Activated CD4-positive, alpha-beta T cell treated with anti-CD3 and anti-CD28 coated beads, Interleukin-2, amount 10 ng/mL, durations not matched to agents 24 days and 14 days (primary cell): ENCODE data around the gene PERM1. TPM values are rescaled to one million over a fixed set of nuclear protein-coding genes. Genes with fewer than 3 reads are reported as not detected.
A peak's percentile ranks its signal among the peaks of the same experiment; 100 is the strongest.
"Not testable (repeated sequence)": the region's sequence is repeated elsewhere in the genome, so short reads cannot be mapped to it uniquely, and the experiment has no call there.

Source experiments
- DNase-seq: peaks from one replicate; pipeline ENCODE4 v3.0.0; 2022
- H3K27ac Mint-ChIP-seq: one replicate; pipeline ENCODE4 v1.8.0; 2022; ENCODE audit warnings: mild to moderate bottlenecking, mixed read lengths
- H3K27me3 Mint-ChIP-seq: one replicate; pipeline ENCODE4 v1.8.0; 2022; ENCODE audit warnings: mixed read lengths
- H3K36me3 Mint-ChIP-seq: one replicate; pipeline ENCODE4 v1.8.0; 2022; ENCODE audit warnings: low read depth, mild to moderate bottlenecking, mixed read lengths
- H3K4me1 Mint-ChIP-seq: one replicate; pipeline ENCODE4 v1.8.0; 2021; ENCODE audit warnings: mixed read lengths
- H3K4me3 Mint-ChIP-seq: one replicate; pipeline ENCODE4 v1.8.0; 2022; ENCODE audit warnings: mild to moderate bottlenecking, moderate library complexity, mixed read lengths
- H3K9me3 Mint-ChIP-seq: one replicate; pipeline ENCODE4 v1.8.0; 2021; ENCODE audit warnings: mixed read lengths
- intact Hi-C: fragments of 100-400 bp; cut with micrococcal nuclease; formaldehyde crosslinking; loops from one replicate; pipeline ENCODE4 v1.15.1; 2023
- total RNA-seq: library from RNA; stranded (reverse); gene quantifications from 2 replicates; pipeline ENCODE4 v1.2.3, GENCODE V29; 2022

Gene PERM1
- total RNA-seq, result not detected in 2 replicates

- H3K4me1 Mint-ChIP-seq, result peaks cover 2% of the 10 kb centered on the region
- intact Hi-C loops, result no loop called here
- H3K27me3 Mint-ChIP-seq, result peaks cover 16% of the 10 kb centered on the region
- no peak within 1 kb of the TSS for H3K4me3 Mint-ChIP-seq
- H3K27ac Mint-ChIP-seq, result no peak within 1 kb of the TSS
- no peaks in the 10 kb centered on the region for H3K9me3 Mint-ChIP-seq
- no peaks in the 10 kb centered on the region for H3K36me3 Mint-ChIP-seq
- DNase-seq, result no peak
Observed at GRCh38 chr1:981955-982558, at the start of gene PERM1. Gene PERM1 (minus strand): TSS chr1:982093. CDS start chr1:981029, 1,064 bp downstream.

- intact Hi-C loops, result loop anchor here (5.0 to 10.0 kb wide), 2 partner anchors 174 to 261 kb away; partner anchors contain the start of gene TNFRSF18
Observed at GRCh38 chr1:1030867-1031658, 49.2 kb upstream of the PERM1 start.

GRCh38 chr1:1027791-1028190, 45.9 kb upstream of the PERM1 start:
- no peak for DNase-seq
- no peaks in the 10 kb centered on the region for H3K36me3 Mint-ChIP-seq
- intact Hi-C loops, result no loop called here
- H3K4me3 Mint-ChIP-seq, result no peak overlapping the region
- peaks cover 5% of the 10 kb centered on the region for H3K27me3 Mint-ChIP-seq
- H3K4me1 Mint-ChIP-seq, result peaks cover 8% of the 10 kb centered on the region
- H3K27ac Mint-ChIP-seq, result no peak overlapping the region
- no peaks in the 10 kb centered on the region for H3K9me3 Mint-ChIP-seq

More at GRCh38 chr1:1030867-1031658, 49.2 kb upstream of the PERM1 start:
- not testable (repeated sequence) for H3K27me3 Mint-ChIP-seq, H3K4me1 Mint-ChIP-seq, DNase-seq, H3K4me3 Mint-ChIP-seq, H3K36me3 Mint-ChIP-seq, H3K27ac Mint-ChIP-seq, H3K9me3 Mint-ChIP-seq

GRCh38 chr1:1026599-1027413, 44.9 kb upstream of the PERM1 start:
- intact Hi-C loops, result no loop called here
- Mint-ChIP-seq H3K4me1 (peaks cover 7% of the 10 kb centered on the region), H3K27me3 (peaks cover 7% of the 10 kb centered on the region)

GRCh38 chr1:1025730-1026129, 43.8 kb upstream of the PERM1 start:
- Mint-ChIP-seq H3K27me3 (peaks cover 7% of the 10 kb centered on the region), H3K4me1 (peaks cover 7% of the 10 kb centered on the region), H3K36me3 (no peaks in the 10 kb centered on the region), H3K27ac (no peak overlapping the region), H3K9me3 (no peaks in the 10 kb centered on the region), H3K4me3 (no peak overlapping the region)
- no peak for DNase-seq
- intact Hi-C loops, result no loop called here

More at GRCh38 chr1:1026599-1027413, 44.9 kb upstream of the PERM1 start:
- Mint-ChIP-seq H3K27ac (no peak overlapping the region), H3K9me3 (no peaks in the 10 kb centered on the region), H3K36me3 (no peaks in the 10 kb centered on the region), H3K4me3 (no peak overlapping the region)
- DNase-seq, result no peak

- H3K9me3 Mint-ChIP-seq, result no peaks in the 10 kb centered on the region
- no peak overlapping the region for H3K27ac Mint-ChIP-seq
- peaks cover 7% of the 10 kb centered on the region for H3K4me1 Mint-ChIP-seq
- no peak for DNase-seq
- intact Hi-C loops, result no loop called here
- H3K4me3 Mint-ChIP-seq, result no peak overlapping the region
- H3K36me3 Mint-ChIP-seq, result no peaks in the 10 kb centered on the region
- H3K27me3 Mint-ChIP-seq, result peaks cover 7% of the 10 kb centered on the region
Observed at GRCh38 chr1:1024771-1025699, 43.1 kb upstream of the PERM1 start.

GRCh38 chr1:1024149-1024770, 42.4 kb upstream of the PERM1 start:
- intact Hi-C loops, result no loop called here
- no peaks in the 10 kb centered on the region for H3K9me3 Mint-ChIP-seq
- DNase-seq, result no peak
- H3K27ac Mint-ChIP-seq, result no peak overlapping the region
- peaks cover 7% of the 10 kb centered on the region for H3K27me3 Mint-ChIP-seq
- H3K36me3 Mint-ChIP-seq, result no peaks in the 10 kb centered on the region
- peaks cover 7% of the 10 kb centered on the region for H3K4me1 Mint-ChIP-seq
- H3K4me3 Mint-ChIP-seq, result no peak overlapping the region

GRCh38 chr1:1023700-1024099, 41.8 kb upstream of the PERM1 start:
- intact Hi-C loops, result no loop called here
- Mint-ChIP-seq H3K36me3 (no peaks in the 10 kb centered on the region), H3K4me3 (no peak overlapping the region), H3K27me3 (peaks cover 7% of the 10 kb centered on the region), H3K27ac (no peak overlapping the region), H3K9me3 (no peaks in the 10 kb centered on the region), H3K4me1 (peaks cover 10% of the 10 kb centered on the region)
- no peak for DNase-seq

- intact Hi-C loops, result no loop called here
- peaks cover 7% of the 10 kb centered on the region for H3K27me3 Mint-ChIP-seq
- no peak overlapping the region for H3K4me3 Mint-ChIP-seq
- H3K27ac Mint-ChIP-seq, result no peak overlapping the region
- no peaks in the 10 kb centered on the region for H3K36me3 Mint-ChIP-seq
- no peak for DNase-seq
- no peaks in the 10 kb centered on the region for H3K9me3 Mint-ChIP-seq
- peaks cover 13% of the 10 kb centered on the region for H3K4me1 Mint-ChIP-seq
Observed at GRCh38 chr1:1022302-1023009, 40.6 kb upstream of the PERM1 start.

- Mint-ChIP-seq H3K27me3 (peaks cover 7% of the 10 kb centered on the region), H3K4me3 (peak overlapping the region; percentile 21), H3K27ac (no peak overlapping the region), H3K36me3 (peaks cover 3% of the 10 kb centered on the region), H3K9me3 (no peaks in the 10 kb centered on the region), H3K4me1 (peaks cover 17% of the 10 kb centered on the region)
- DNase-seq, result no peak
- intact Hi-C loops, result no loop called here
Observed at GRCh38 chr1:1021920-1022259, 40.0 kb upstream of the PERM1 start.

- intact Hi-C loops, result no loop called here
- H3K36me3 Mint-ChIP-seq, result peaks cover 3% of the 10 kb centered on the region
- peak overlapping the region; percentile 57 for H3K4me3 Mint-ChIP-seq
- H3K27me3 Mint-ChIP-seq, result peaks cover 7% of the 10 kb centered on the region
- H3K4me1 Mint-ChIP-seq, result peaks cover 17% of the 10 kb centered on the region
- no peaks in the 10 kb centered on the region for H3K9me3 Mint-ChIP-seq
- peak overlapping the region; percentile 34 for H3K27ac Mint-ChIP-seq
- DNase-seq, result no peak
Observed at GRCh38 chr1:1021010-1021919, 39.4 kb upstream of the PERM1 start.
